Anterior cingulate cortex (tissue), 58 donors: ENCODE results near the gene CFL1.
"Not testable (repeated sequence)": the region's sequence is repeated elsewhere in the genome, so short reads cannot be mapped to it uniquely, and the experiment has no call there.

Source experiments
- DNase-seq, 58 donors: peaks; one replicate each; lab custom pipeline; 2025; lab: John Stamatoyannopoulos, UW

Gene CFL1

DNA sequence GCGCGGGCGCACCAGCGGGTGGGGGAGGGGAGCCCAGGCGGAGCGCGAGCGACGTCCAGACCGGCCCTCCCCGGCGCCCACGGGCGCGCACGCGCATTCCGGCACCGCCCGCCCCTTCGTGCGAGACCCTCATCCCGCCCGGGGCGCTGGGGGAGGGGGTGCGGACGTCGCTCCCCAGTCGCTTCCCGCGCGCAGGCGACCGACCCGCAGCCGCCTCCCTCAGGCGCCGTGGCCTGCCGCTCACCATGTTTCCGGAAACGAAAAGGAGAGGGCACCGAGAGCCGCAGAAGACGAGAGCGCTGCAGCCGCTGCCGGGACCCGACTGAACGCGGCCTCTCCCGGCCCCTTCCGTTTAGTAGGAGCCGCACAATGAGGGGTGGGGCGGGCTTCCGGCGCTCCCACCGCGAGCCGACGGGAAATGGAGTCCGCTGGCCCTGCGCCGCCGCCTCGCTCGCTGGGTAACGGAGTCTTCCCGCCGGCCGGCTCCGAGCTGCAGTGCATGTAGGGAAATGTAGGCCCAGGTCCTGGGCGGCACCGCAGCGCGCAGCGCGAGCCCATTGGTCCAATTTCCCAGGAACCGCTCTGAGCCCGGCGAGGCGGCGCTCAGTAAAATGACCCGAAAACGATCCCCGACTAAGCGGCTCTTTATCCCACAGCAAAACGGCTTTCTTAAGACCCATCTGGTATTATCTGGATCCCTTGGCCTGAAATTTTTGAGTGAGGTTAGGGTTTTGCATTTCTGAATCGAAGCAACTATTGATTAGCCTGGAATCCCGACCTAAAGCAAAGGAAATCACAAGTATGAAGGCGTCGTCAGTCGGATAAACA, at the start of gene CFL1:
CFL1 (minus strand) TSS at position 328 of the 828 bp plus-strand sequence; CDS start at position 247, 81 bp downstream.
- DNase-seq: peak; percentile 40 to 99 (median 97)

DNA sequence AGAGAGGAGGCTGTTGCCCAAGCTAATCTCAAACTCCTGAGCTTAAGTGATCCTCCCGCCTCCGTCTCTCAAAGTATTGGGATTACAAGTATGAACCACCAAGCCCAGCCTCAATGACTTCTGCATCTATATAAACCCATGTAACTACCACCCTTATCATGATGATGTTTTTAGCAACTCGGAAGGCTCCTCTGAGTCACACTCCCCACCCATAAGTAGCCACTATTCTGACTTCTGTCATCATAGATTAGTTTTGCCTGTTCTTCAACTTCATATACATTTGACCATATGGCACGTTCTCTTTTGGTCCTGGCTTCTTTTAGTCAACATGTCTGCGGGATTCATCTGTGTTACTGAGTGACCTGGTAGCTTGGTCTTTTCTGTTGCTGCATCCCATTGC, 48.6 kb upstream of the CFL1 start:
- DNase-seq: no peak

GRCh38 chr11:65903715-65904114, 45.7 kb upstream of the CFL1 start:
- DNase-seq: no peak

GRCh38 chr11:65903068-65903481, 45.1 kb upstream of the CFL1 start:
- DNase-seq: no peak

DNA sequence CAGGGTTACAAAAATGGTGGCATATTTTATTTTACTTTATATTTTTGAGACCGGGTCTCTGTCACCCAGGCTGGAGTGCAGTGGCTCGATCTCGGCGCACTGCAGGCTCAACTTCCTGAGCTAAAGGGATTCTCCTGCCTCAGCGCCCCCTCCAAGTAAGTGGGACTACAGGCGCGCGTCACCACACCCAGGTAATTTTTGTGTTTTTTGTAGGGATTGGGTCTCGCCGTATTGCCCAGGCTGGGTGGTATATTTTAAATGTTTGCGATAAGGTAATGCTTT, 42.9 kb upstream of the CFL1 start:
- no peak for DNase-seq

DNA sequence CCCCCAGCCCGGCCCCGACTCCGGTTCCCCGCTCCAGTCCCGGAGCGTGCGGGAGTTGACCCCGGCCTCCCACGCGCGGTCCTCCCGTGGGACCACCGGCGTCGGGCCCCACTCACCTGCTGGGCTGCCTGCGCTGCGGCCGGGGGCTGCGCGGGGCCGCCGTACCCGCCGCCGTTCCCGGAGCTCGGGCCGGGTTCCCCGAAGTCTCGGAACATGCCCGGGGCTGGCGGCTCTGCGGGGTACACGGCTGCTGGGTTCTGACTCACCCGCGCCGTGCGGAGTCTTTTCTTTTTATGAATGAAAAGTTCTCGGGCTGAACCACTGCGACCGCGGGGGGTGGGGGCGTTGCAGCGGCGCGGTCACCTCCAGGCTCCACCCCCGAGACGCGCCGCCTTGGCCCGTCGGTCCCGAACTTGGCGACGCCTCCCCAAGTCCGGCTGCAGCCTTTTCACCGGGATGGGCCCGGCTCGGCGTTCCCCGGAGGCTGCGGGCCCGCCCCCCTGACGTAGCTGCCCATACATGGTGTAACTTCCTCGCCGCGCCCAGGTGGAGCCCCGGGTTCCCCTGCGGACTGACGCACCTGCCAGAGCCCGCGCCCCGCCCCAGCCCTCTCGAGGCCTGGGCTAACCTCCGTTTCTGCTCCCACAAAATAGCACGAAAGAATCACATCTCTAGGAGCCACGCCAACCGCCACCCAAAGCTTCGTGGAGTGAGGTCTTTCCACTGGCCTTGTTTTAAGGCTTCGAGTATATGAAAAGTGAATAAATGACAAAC, 42.3 kb upstream of the CFL1 start, which contains the start of gene FOSL1:
FOSL1 (minus strand) TSS at position 264 of the 774 bp plus-strand sequence; CDS start at position 215, 49 bp downstream.
- DNase-seq: peak in 43 of 58 donors; percentile 12 to 89 (median 43)

GRCh38 chr11:65899356-65900124, 41.6 kb upstream of the CFL1 start:
- peak in 1 of 58 donors; percentile 47 for DNase-seq

DNA sequence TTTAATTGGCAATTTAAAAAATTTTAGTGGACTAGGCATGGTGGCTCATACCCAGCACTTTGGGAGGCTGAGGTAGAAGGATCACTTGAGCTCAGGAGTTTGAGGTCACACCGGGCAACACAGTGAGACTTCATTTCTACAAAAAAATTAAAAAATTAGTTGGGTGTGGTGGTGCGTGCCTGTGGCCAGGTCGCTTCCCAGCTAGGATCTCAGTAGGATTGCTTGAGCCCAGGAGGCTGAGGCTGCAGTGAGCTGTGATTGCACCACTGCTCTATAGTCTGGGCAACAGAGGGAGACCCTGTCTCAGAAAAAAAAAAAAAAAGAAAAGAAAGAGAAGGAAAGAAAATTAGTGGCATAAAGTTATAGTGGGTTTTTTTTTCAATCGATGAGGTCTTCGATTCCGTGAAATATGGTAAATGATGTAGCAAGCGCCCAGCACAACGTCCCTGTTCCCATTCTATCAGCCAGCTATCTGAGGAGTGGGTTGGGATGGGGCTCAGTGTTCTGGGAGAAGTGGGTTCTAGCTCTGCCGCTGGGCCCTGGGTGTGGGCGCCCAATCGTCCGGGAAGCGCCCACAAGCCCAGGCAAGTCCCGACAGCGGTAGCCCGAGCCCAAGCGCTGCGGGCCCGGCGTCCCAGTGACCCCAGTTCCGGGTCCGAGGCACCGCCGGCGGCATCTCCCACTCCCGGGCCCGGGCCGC, 40.8 kb upstream of the CFL1 start:
- no peak for DNase-seq

DNA sequence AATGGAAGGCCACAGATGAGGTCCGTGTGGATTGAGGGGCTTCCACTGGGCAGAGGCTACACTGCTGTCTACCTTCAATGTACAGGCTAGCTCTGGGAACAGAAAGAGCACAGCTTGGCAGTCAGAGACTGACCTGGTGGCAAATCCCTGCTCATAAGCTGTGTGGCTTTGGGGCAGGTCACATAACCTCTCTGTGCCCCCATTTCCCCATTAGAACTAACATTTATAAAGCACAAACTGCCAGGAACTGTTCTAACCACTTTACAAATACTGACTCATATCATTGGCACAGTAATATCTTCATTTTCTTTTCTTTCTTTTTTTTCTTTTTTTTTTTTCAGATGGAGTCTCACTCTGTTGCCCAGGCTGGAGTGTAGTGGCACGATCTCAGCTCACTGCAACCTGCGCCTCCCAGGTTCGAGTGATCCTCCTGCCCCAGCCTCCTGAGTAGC, 39.1 kb upstream of the CFL1 start:
- no peak for DNase-seq

GRCh38 chr11:65896034-65896999, 38.3 kb upstream of the CFL1 start:
- DNase-seq: no peak

DNA sequence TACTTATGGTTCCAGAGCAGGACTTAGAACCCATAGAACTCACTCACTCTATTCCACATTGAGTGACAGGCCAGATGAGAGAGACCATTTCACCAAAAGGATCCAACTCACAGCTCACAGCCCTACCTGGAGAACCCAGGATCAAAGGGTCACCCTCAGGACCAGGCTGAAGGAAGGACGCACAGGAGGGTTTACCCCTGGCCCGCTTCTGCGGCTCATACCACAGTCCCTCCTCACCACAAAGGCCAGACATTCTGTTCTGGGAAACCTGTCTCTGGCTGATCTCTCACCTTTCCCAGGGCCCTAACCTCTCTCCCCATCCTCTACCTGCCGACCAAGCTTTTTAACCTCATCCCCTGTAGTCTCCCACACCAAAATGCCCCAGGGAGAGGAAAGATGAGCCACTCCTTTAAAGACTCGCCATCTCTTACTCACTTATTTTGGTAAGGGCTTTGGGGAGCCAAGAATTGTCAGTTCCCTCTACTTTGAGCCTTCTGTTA, 37.6 kb upstream of the CFL1 start:
- DNase-seq: no peak

- DNase-seq: no peak
Measured at GRCh38 chr11:65894034-65894591, 36.1 kb upstream of the CFL1 start.

DNA sequence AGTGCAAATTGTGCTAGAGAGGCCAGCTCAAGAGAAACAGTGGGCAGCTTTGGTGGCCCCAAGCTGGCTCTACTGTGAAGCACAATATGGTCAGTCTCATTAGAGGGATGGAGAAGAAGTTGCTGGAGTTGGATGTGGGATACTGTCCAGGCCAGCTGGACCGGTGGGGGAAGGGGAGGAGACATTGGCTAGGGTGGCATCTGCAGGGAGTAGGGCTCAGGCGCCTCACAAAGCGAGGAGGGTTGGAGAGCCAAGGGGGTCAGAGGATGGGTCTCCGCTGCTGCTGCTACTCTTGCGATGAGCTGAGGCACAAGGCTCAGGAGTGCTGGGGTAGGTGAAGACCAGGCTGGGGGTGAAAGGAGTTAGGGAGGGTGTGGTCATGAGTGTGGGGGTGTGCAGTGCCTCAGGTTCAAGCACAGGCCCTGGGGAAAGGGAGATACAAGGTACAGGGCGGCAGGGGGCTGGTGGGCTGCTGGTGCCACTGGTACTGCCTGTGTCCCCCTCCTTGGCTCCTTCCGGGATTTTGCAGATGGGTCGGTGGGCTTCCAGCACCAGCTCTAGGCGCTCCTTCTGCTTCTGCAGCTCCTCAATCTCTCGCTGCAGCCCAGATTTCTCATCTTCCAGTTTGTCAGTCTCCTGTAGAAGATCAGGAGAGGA, 34.8 kb upstream of the CFL1 start:
- DNase-seq: peak in 7 of 58 donors; percentile 18 to 33 (median 24)

DNA sequence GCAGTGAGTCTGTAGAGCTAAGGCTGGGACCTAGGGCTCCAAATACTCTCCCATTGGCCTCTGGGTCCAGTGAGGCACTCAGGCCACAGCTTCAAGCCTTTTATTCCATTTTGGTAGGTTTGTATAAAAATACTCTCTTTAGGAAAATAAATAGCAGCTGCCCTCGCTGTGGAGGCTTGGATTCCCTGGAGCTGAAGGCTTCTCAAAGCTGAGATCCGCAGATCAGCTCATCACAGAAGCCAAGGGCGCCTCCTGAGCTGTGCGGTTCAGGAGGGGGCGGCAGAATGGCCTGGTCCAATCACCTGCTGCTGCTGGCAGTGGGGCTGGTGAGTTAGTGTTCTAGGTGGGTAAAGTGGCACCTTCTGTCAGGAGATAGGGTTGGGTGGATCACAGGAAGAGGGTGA, 34.2 kb upstream of the CFL1 start:
- DNase-seq: not testable (repeated sequence)

- peak in 3 of 58 donors; percentile 19 to 54 (median 29) for DNase-seq
Measured at GRCh38 chr11:65891219-65892136, 33.5 kb upstream of the CFL1 start.

GRCh38 chr11:65890324-65891218, 32.6 kb upstream of the CFL1 start, which contains the start of gene CCDC85B:
CCDC85B (plus strand) TSS chr11:65890673; CDS start chr11:65890784, 111 bp downstream.
- DNase-seq: peak; percentile 75 to 99 (median 96)
